Gastrocnemius medialis (tissue), 4 donors: Measurements from ENCODE around the gene ARSB. TPM values are rescaled to one million over a fixed set of nuclear protein-coding genes. Genes with fewer than 3 reads are reported as not detected.

ENCODE experiments used
- ATAC-seq, 2 donors: fragments of 150-250 bp; one replicate each; pipeline ENCODE4 v1.9.1; 2016
- DNase-seq, 2 donors: peaks; one replicate each; pipeline ENCODE4 v3.0.0-alpha.2; 2019
- H3K27ac ChIP-seq, 4 donors: fragments of 200-600 bp; sonication (generic); 1 replicate in 1 of 4; 2 replicates in 3 of 4; pipeline ENCODE4 v1.5.1; 2016 to 2018; ENCODE audit warnings: mild to moderate bottlenecking in 2 of 4, moderate library complexity in 1 of 4
- H3K27me3 ChIP-seq, 3 donors: fragments of 200-600 bp; sonication (generic) in 2 of 3; 1 replicate in 1 of 3; 2 replicates in 2 of 3; pipeline versions ENCODE4 v1.5.1 to v1.6.0; 2016 to 2019; ENCODE audit warnings: mild to moderate bottlenecking in 1 of 3, moderate library complexity in 1 of 3
- H3K36me3 ChIP-seq, 2 donors: fragments of 200-600 bp; sonication (generic) in 1 of 2; one replicate each; pipeline ENCODE4 v1.5.1; 2017 to 2018
- H3K4me1 ChIP-seq, 2 donors: fragments of 200-600 bp; sonication (generic) in 1 of 2; one replicate each; pipeline ENCODE4 v1.5.1; 2016 to 2017; ENCODE audit warnings: mild to moderate bottlenecking in 2 of 2
- H3K4me3 ChIP-seq, 4 donors: fragments of 200-600 bp; sonication (generic) in 3 of 4; 1 replicate in 1 of 4; 2 replicates in 3 of 4; pipeline ENCODE4 v1.5.1; 2016 to 2019; ENCODE audit warnings: mild to moderate bottlenecking in 2 of 4
- H3K9me3 ChIP-seq, 3 donors: fragments of 200-600 bp; sonication (generic) in 2 of 3; 1 replicate in 1 of 3; 2 replicates in 2 of 3; pipeline ENCODE4 v1.5.1; 2016 to 2019
- CTCF ChIP-seq, 5 experiments: fragments of 450-650 bp in 3 of 5; fragments of 200-600 bp in 2 of 5; sonication (generic) in 2 of 5; IDR thresholded peaks in 4 of 5; conservative IDR thresholded peaks in 1 of 5; 1 replicate in 4 of 5; 2 replicates in 1 of 5; pipeline ENCODE4 v1.5.1; 2016 to 2019; ENCODE audit warnings: antibody characterized with exemption in 5 of 5, mild to moderate bottlenecking in 3 of 5, moderate library complexity in 3 of 5
- POLR2A ChIP-seq, 2 donors: fragments of 450-650 bp; IDR thresholded peaks; one replicate each; pipeline ENCODE4 v1.6.1; 2017; ENCODE audit warnings: antibody characterized with exemption in 2 of 2, mild to moderate bottlenecking in 2 of 2, moderate library complexity in 2 of 2
- in situ Hi-C, 4 donors: fragments of 200-750 bp; cut with MboI; loops; one replicate each; pipeline versions ENCODE4 v1.15.0 to v1.8.0; 2017; ENCODE audit warnings: low sequenced_read_pairs in 4 of 4
- intact Hi-C: fragments of 100-400 bp; cut with DNase I; formaldehyde crosslinking; loops from one replicate; pipeline ENCODE4 v1.15.1; 2023; ENCODE audit warnings: low total_unique reads
- total RNA-seq, 4 donors: library from RNA; depleted of rRNA; stranded (reverse); fragments of >200 nt; gene quantifications; one replicate each; pipeline versions ENCODE4 v1.1.0 to v1.2.3, GENCODE V29; 2016

The ARSB gene
- total RNA-seq, 4 donors from 2014 or later = 3.2 to 8.3 (median 5.1) TPM

- Histone ChIP-seq H3K4me3 (no peak overlapping the region), H3K27ac (no peak overlapping the region), H3K4me1 (no peaks in the 10 kb centered on the region), H3K36me3 (no peaks in the 10 kb centered on the region), H3K9me3 (no peaks in the 10 kb centered on the region), H3K27me3 (no peaks in the 10 kb centered on the region)
- DNase-seq (no peak), ATAC-seq (no peak)
- TF ChIP-seq CTCF (IDR thresholded peaks at IDR 0.05 in 4 of 5, conservative IDR thresholded peaks at IDR 0.05 in 1 of 5) (no peak), POLR2A (IDR thresholded peaks at IDR 0.05) (no peak)
- intact Hi-C loops = no loop called here
- in situ Hi-C loops = no loop called here
Observed at GRCh38 chr5:78738693-78739300, 246.3 kb downstream of the ARSB start.

GRCh38 chr5:78738104-78738503, 247.0 kb downstream of the ARSB start:
- DNase-seq (no peak), ATAC-seq (no peak)
- Histone ChIP-seq H3K27me3 (no peaks in the 10 kb centered on the region), H3K9me3 (no peaks in the 10 kb centered on the region), H3K4me3 (no peak overlapping the region), H3K27ac (no peak overlapping the region), H3K36me3 (no peaks in the 10 kb centered on the region), H3K4me1 (no peaks in the 10 kb centered on the region)
- TF ChIP-seq POLR2A (IDR thresholded peaks at IDR 0.05) = no peak
- TF ChIP-seq CTCF (IDR thresholded peaks at IDR 0.05 in 4 of 5, conservative IDR thresholded peaks at IDR 0.05 in 1 of 5) = no peak
- in situ Hi-C loops = no loop called here
- intact Hi-C loops = no loop called here

GRCh38 chr5:78735834-78736463, 249.2 kb downstream of the ARSB start:
- Histone ChIP-seq H3K4me1 (no peaks in the 10 kb centered on the region), H3K27me3 (no peaks in the 10 kb centered on the region), H3K4me3 (no peak overlapping the region), H3K9me3 (no peaks in the 10 kb centered on the region), H3K36me3 (no peaks in the 10 kb centered on the region), H3K27ac (no peak overlapping the region)
- TF ChIP-seq CTCF (IDR thresholded peaks at IDR 0.05 in 4 of 5, conservative IDR thresholded peaks at IDR 0.05 in 1 of 5) (no peak), POLR2A (IDR thresholded peaks at IDR 0.05) (no peak)
- ATAC-seq = no peak
- no peak for DNase-seq
- in situ Hi-C loops (no loop called here), intact Hi-C loops (no loop called here)

- Histone ChIP-seq H3K4me3 (no peak overlapping the region), H3K27me3 (no peaks in the 10 kb centered on the region), H3K36me3 (no peaks in the 10 kb centered on the region), H3K9me3 (no peaks in the 10 kb centered on the region), H3K4me1 (no peaks in the 10 kb centered on the region), H3K27ac (no peak overlapping the region)
- no peak for ATAC-seq
- TF ChIP-seq CTCF (IDR thresholded peaks at IDR 0.05 in 4 of 5, conservative IDR thresholded peaks at IDR 0.05 in 1 of 5) (no peak), POLR2A (IDR thresholded peaks at IDR 0.05) (no peak)
- intact Hi-C loops = no loop called here
- DNase-seq = no peak
- in situ Hi-C loops = no loop called here
Observed at GRCh38 chr5:78734950-78735349, 250.2 kb downstream of the ARSB start.
